Measurements from ENCODE around the gene AZGP1. TPM values are rescaled to one million over a fixed set of nuclear protein-coding genes. Genes with fewer than 3 reads are reported as not detected.
A peak's percentile ranks its signal among the peaks of the same experiment; 100 is the strongest.

AZGP1 gene
- total and polyA plus RNA-seq, 3 experiments from 2014 or later, result not detected

DNA sequence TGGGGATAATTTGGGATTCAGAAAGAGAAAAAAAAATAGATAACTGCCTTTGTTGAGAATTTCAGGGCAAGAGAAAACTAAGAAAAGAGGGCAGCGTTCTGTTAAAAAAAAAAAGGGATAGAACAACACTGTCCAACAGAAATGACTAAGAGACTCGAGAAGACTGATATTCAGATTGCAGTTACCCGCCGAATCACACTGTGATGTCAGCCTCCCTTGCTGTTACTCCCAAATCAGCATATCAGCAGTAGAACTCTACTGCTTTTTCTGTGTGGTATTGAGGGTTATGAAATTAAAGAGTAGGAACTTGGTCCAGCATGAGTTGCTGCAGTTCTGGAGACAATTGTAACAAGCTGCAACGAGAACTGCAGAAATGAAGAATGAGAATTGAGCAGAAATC, 48.3 kb downstream of the AZGP1 start:
- POLR2A ChIA-PET, result no interaction called here
- peaks cover 11 to 24% (median 20%) of the 10 kb centered on the region in 3 donors for H3K4me1 Mint-ChIP-seq

DNA sequence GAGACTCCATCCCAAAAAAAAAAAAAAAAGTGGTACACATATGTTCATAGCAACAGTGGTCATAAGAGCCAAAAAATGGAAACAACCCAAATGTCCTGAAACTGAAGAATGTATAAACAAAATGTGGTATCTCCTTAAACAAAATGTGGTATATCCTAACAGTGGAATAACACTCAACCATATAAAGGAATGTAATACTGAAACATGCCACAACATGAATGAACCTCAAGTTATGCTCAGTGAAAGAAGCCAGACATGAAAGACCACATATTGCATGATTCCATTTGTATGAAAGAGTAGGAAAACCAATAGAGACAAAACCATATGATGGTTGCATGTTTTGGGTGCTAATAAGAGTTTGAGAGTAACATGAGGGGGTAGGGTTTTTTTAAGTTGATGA, 49.5 kb downstream of the AZGP1 start:
- DNase-seq, result no peak
- no peak overlapping the region for H3K4me3 ChIP-seq (ENCODE audit: low read length)
- no peaks in the 10 kb centered on the region for H3K27me3 ChIP-seq (ENCODE audit: insufficient read depth, low read length, poor library complexity, severe bottlenecking)
- H3K4me1 ChIP-seq (ENCODE audit: insufficient read depth, low read length), result peaks cover 16% of the 10 kb centered on the region
- Mint-ChIP-seq H3K4me1 (peaks cover 11 to 24% (median 20%) of the 10 kb centered on the region in 3 donors), H3K36me3 (peaks cover 0 to 8% (median 5%) of the 10 kb centered on the region in 3 donors), H3K27me3 (peaks cover 30 to 48% of the 10 kb centered on the region in 2 donors), H3K4me3 (no peak overlapping the region), H3K27ac (no peak overlapping the region), H3K9me3 (no peaks in the 10 kb centered on the region)
- ChIA-PET CTCF (no interaction called here), POLR2A (no interaction called here)
- no peaks in the 10 kb centered on the region for H3K36me3 ChIP-seq (ENCODE audit: insufficient read depth, low read length)
- no peaks in the 10 kb centered on the region for H3K9me3 ChIP-seq (ENCODE audit: low read length)
- H3K27ac ChIP-seq (ENCODE audit: low read depth, low read length), result no peak overlapping the region

More for the DNA sequence above, 48.3 kb downstream of the AZGP1 start:
- no peak overlapping the region for H3K4me3 Mint-ChIP-seq
- Histone ChIP-seq H3K36me3 (ENCODE audit: insufficient read depth, low read length) (no peaks in the 10 kb centered on the region), H3K4me1 (ENCODE audit: insufficient read depth, low read length) (peaks cover 16% of the 10 kb centered on the region), H3K4me3 (ENCODE audit: low read length) (no peak overlapping the region), H3K27ac (ENCODE audit: low read depth, low read length) (no peak overlapping the region), H3K9me3 (ENCODE audit: low read length) (no peaks in the 10 kb centered on the region), H3K27me3 (ENCODE audit: insufficient read depth, low read length, poor library complexity, severe bottlenecking) (no peaks in the 10 kb centered on the region)
- H3K36me3 Mint-ChIP-seq, result no peaks in the 10 kb centered on the region
- H3K27me3 Mint-ChIP-seq, result peaks cover 30 to 48% of the 10 kb centered on the region in 2 donors
- H3K27ac Mint-ChIP-seq, result no peak overlapping the region
- no peaks in the 10 kb centered on the region for H3K9me3 Mint-ChIP-seq
- DNase-seq, result no peak
- CTCF ChIA-PET, result interaction anchor here (1.2 kb wide), 1 partner anchor 14 kb away, joined by 4 read pairs; no protein-coding TSS in a partner anchor

DNA sequence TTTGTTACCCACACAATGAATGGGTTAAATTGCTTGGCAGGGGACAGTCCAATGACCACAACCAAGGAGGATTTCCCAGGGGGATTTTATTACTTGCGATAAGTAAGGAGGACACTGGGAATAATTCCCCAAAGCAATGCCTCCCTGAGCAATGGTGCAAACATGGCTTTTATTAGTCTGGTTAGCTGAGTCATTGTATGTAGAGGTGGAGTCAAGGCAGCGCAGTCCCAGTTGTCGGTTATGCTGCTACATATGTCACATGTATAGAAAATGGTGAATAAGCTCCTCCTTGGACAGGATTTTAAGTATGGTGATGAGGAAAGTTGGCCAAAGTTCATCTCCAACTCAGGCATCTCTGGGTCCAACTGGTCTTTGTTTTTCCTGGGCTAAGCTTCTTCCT, 52.6 kb downstream of the AZGP1 start:
- H3K36me3 Mint-ChIP-seq, result peaks cover 0 to 14% (median 8%) of the 10 kb centered on the region in 3 donors
- Histone ChIP-seq H3K27me3 (ENCODE audit: insufficient read depth, low read length, poor library complexity, severe bottlenecking) (no peaks in the 10 kb centered on the region), H3K9me3 (ENCODE audit: low read length) (no peaks in the 10 kb centered on the region), H3K4me3 (ENCODE audit: low read length) (no peak overlapping the region), H3K27ac (ENCODE audit: low read depth, low read length) (no peak overlapping the region), H3K4me1 (ENCODE audit: insufficient read depth, low read length) (peaks cover 17% of the 10 kb centered on the region), H3K36me3 (ENCODE audit: insufficient read depth, low read length) (no peaks in the 10 kb centered on the region)
- peaks cover 14 to 24% (median 21%) of the 10 kb centered on the region in 3 donors for H3K4me1 Mint-ChIP-seq
- peaks cover 20 to 26% of the 10 kb centered on the region in 2 donors for H3K27me3 Mint-ChIP-seq
- H3K27ac Mint-ChIP-seq, result peak overlapping the region in 1 of 8 donors; percentile 29
- H3K4me3 Mint-ChIP-seq, result peak overlapping the region in 2 of 7 donors; percentile 0 to 6
- ChIA-PET CTCF (interaction anchor here (1.1 to 2.0 kb wide), 2 partner anchors 10 to 207 kb away, joined by 3 to 6 read pairs; no protein-coding TSS in a partner anchor), POLR2A (interaction anchor here (0.7 kb wide), 1 partner anchor 24 kb away, joined by 3 read pairs; no protein-coding TSS in a partner anchor)
- no peak for DNase-seq
- no peaks in the 10 kb centered on the region for H3K9me3 Mint-ChIP-seq

DNA sequence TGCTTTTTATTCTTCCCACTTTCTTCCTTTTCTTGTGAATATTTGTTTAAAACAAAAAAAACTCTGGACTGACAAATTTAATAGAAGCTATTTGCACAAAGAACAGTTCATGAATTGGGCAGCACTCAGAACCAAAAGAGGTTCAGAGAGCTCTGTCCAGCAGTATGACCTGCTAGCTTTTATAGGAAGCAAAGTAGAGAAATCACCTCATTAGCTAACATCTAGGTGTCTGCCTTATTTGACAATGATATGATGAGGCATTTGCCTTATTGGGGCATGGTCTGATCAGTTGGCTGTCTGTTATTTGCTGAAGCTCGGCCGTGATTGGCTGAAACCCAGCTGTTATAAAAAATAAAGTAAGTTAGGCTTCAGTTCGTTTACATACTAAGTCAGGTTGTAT, 55.7 kb downstream of the AZGP1 start:
- H3K9me3 Mint-ChIP-seq, result no peaks in the 10 kb centered on the region
- H3K4me1 Mint-ChIP-seq, result peaks cover 41 to 50% (median 49%) of the 10 kb centered on the region in 3 donors
- Histone ChIP-seq H3K9me3 (ENCODE audit: low read length) (no peaks in the 10 kb centered on the region), H3K4me3 (ENCODE audit: low read length) (peak overlapping the region; percentile 97), H3K4me1 (ENCODE audit: insufficient read depth, low read length) (peaks cover 46% of the 10 kb centered on the region), H3K27me3 (ENCODE audit: insufficient read depth, low read length, poor library complexity, severe bottlenecking) (no peaks in the 10 kb centered on the region), H3K36me3 (ENCODE audit: insufficient read depth, low read length) (peaks cover 18% of the 10 kb centered on the region), H3K27ac (ENCODE audit: low read depth, low read length) (peak overlapping the region; percentile 94)
- H3K27me3 Mint-ChIP-seq, result peaks cover 4 to 7% of the 10 kb centered on the region in 2 donors
- H3K36me3 Mint-ChIP-seq, result peaks cover 4 to 40% (median 8%) of the 10 kb centered on the region in 3 donors
- peak overlapping the region; percentile 93 to 99 (median 98) for H3K27ac Mint-ChIP-seq
- DNase-seq, result no peak
- CTCF ChIA-PET, result interaction anchor here (0.9 to 2.7 kb wide), 9 partner anchors 10 to 213 kb away, joined by 3 to 17 read pairs (median 5); partner anchors contain the start of genes GJC3, MBLAC1 and ZKSCAN1
- peak overlapping the region; percentile 92 to 98 (median 96) for H3K4me3 Mint-ChIP-seq
- POLR2A ChIA-PET, result interaction anchor here (0.9 to 2.7 kb wide), 5 partner anchors 9 to 509 kb away, joined by 3 to 13 read pairs (median 9); partner anchors contain the start of genes AP4M1, ATP5MF, GJC3 and MCM7

DNA sequence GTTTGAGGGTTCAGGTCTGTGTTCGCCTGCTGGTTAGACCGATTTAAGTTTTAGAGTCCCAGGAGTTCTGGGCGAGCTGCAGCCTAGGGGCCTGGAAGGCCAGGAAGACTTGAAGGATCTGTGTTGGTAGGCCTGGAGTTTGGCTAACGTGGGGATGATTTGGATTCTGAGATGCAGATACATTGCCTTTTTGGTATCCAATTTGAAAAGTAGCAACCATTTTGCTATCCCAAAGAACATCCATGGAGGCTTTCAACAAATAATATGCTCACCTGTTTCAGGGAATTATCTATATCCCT, 56.1 kb downstream of the AZGP1 start:
- H3K27me3 ChIP-seq (ENCODE audit: insufficient read depth, low read length, poor library complexity, severe bottlenecking), result no peaks in the 10 kb centered on the region
- H3K4me1 ChIP-seq (ENCODE audit: insufficient read depth, low read length), result peaks cover 48% of the 10 kb centered on the region
- H3K9me3 ChIP-seq (ENCODE audit: low read length), result no peaks in the 10 kb centered on the region
- H3K27me3 Mint-ChIP-seq, result peaks cover 2 to 7% of the 10 kb centered on the region in 2 donors
- H3K9me3 Mint-ChIP-seq, result no peaks in the 10 kb centered on the region
- peak overlapping the region; percentile 92 to 98 (median 96) for H3K4me3 Mint-ChIP-seq
- H3K4me1 Mint-ChIP-seq, result peaks cover 43 to 54% (median 52%) of the 10 kb centered on the region in 3 donors
- DNase-seq, result no peak
- peak overlapping the region; percentile 94 for H3K27ac ChIP-seq (ENCODE audit: low read depth, low read length)
- H3K36me3 ChIP-seq (ENCODE audit: insufficient read depth, low read length), result peaks cover 19% of the 10 kb centered on the region
- H3K4me3 ChIP-seq (ENCODE audit: low read length), result peak overlapping the region; percentile 97
- POLR2A ChIA-PET, result interaction anchor here (0.6 to 2.7 kb wide), 9 partner anchors 10 to 510 kb away, joined by 3 to 13 read pairs (median 7); partner anchors contain the start of genes AP4M1, ATP5MF, GJC3 and MCM7
- CTCF ChIA-PET, result interaction anchor here (0.8 to 2.7 kb wide), 11 partner anchors 10 to 213 kb away, joined by 3 to 17 read pairs (median 4); partner anchors contain the start of genes GJC3, MBLAC1, ZKSCAN1 and ZSCAN21
- peak overlapping the region; percentile 93 to 99 (median 98) for H3K27ac Mint-ChIP-seq
- peaks cover 4 to 42% (median 8%) of the 10 kb centered on the region in 3 donors for H3K36me3 Mint-ChIP-seq

DNA sequence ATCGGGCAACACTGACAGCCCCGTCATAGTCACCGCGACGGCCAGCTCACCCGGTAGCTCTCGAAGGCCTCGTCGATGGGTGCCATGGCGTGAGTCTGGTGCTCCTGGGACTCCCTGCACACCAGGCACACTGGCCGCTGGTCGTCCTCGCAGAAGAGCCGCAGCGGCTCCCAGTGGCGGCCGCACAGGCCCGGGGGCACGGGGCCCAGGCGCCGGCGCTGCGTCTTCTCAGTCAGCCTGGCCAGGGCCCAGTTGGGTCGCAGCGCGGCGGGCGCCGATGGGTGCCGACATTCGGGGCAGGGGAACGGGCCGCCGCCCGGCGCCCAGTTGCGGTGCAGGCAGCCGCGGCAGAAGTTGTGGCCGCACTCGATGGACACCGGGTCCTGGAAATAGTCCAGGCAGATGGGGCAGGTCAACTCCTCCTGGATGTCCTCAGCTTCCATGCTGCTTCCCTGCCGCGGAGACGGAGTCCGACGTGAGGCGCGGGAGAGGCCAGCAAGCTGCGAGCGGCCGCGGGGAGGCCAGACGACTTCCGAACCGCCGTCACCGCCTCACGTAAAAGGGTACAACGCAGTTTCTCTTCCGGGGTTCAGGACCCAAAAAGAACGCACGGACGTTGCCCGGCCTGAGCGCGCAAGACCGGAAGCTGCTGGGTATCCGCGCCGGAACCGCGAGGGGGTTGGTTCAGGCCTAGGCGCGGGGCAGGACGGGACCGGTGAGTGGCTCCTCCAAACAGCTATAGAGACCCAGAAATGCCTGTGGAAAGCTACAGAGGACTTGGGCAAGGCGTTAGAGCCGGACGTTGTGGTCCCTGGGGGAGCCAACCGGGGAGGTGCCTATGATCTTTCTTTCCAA, 56.6 kb downstream of the AZGP1 start, which contains the start of gene TRIM4:
Gene TRIM4, minus strand, starts transcription at position 572 of the 855 bp plus-strand sequence. Its CDS starts 129 bp downstream, at position 443.
- H3K27ac Mint-ChIP-seq, result peak within 1 kb of the TSS; percentile 93 to 99 (median 98)
- CTCF ChIA-PET, result interaction anchor here (0.8 to 2.7 kb wide), 17 partner anchors 10 to 214 kb away, joined by 3 to 17 read pairs (median 3); partner anchors contain the start of genes GJC3, MBLAC1, ZKSCAN1 and ZSCAN21

More for the DNA sequence above, 56.6 kb downstream of the AZGP1 start, which contains the start of gene TRIM4:
- H3K4me1 ChIP-seq (ENCODE audit: insufficient read depth, low read length), result peaks cover 48% of the 10 kb centered on the region
- Mint-ChIP-seq H3K4me3 (peak within 1 kb of the TSS; percentile 92 to 98 (median 96)), H3K9me3 (no peaks in the 10 kb centered on the region), H3K36me3 (peaks cover 4 to 45% (median 8%) of the 10 kb centered on the region in 3 donors), H3K4me1 (peaks cover 47 to 59% (median 57%) of the 10 kb centered on the region in 3 donors), H3K27me3 (peaks cover 0 to 6% of the 10 kb centered on the region in 2 donors)
- DNase-seq, result peak; percentile 78 to 92 (median 88)
- POLR2A ChIA-PET, result interaction anchor here (0.6 to 2.7 kb wide), 10 partner anchors 10 to 510 kb away, joined by 3 to 18 read pairs (median 8); partner anchors contain the start of genes AP4M1, ATP5MF, GJC3 and MCM7
- H3K27me3 ChIP-seq (ENCODE audit: insufficient read depth, low read length, poor library complexity, severe bottlenecking), result no peaks in the 10 kb centered on the region
- H3K4me3 ChIP-seq (ENCODE audit: low read length), result peak within 1 kb of the TSS; percentile 97
- H3K36me3 ChIP-seq (ENCODE audit: insufficient read depth, low read length), result peaks cover 19% of the 10 kb centered on the region
- H3K27ac ChIP-seq (ENCODE audit: low read depth, low read length), result peak within 1 kb of the TSS; percentile 94
- H3K9me3 ChIP-seq (ENCODE audit: low read length), result no peaks in the 10 kb centered on the region
